Measurements from ENCODE around the gene FKBP8. TPM values are rescaled to one million over a fixed set of nuclear protein-coding genes. Genes with fewer than 3 reads are reported as not detected.
"Not testable (repeated sequence)": the region's sequence is repeated elsewhere in the genome, so short reads cannot be mapped to it uniquely, and the experiment has no call there.

The FKBP8 gene
- total RNA-seq = 100 to 1,000 TPM; 208 to 211 TPM

GRCh38 chr19:18542941-18543813 is at the start of gene FKBP8:
Gene FKBP8, minus strand, starts transcription at chr19:18543573. Its CDS starts 1,603 bp downstream, at chr19:18541970.
- Mint-ChIP-seq H3K36me3 (ENCODE audit: low read depth) (peaks cover 14% of the 10 kb centered on the region), H3K27me3 (no peaks in the 10 kb centered on the region), H3K9me3 (ENCODE audit: low read depth) (no peaks in the 10 kb centered on the region), H3K27ac (peak within 1 kb of the TSS; percentile 98), H3K4me3 (peak within 1 kb of the TSS; percentile 92), H3K4me1 (peaks cover 25% of the 10 kb centered on the region)
- intact Hi-C loops (cut with DNase I, micrococcal nuclease) = loop anchor here in 1 of 2 experiments (1.0 to 5.0 kb wide), 4 partner anchors 46 to 490 kb away; partner anchors contain the start of genes ARMC6, COPE, DDX49 and JUND
- POLR2A ChIA-PET = interaction anchor here (0.5 to 1.4 kb wide), 5 partner anchors 14 to 650 kb away, joined by 3 to 7 read pairs (median 4); partner anchors contain the start of genes ELL and KXD1
- peak; percentile 98 for DNase-seq
- peak; percentile 92 for ATAC-seq
- CTCF ChIA-PET = interaction anchor here (0.8 to 1.8 kb wide), 5 partner anchors 14 to 45 kb away, joined by 4 to 22 read pairs (median 4); partner anchors contain the start of gene KXD1

GRCh38 chr19:18592732-18593131 is 49.4 kb upstream of the FKBP8 start:
- peaks cover 30% of the 10 kb centered on the region for H3K4me1 Mint-ChIP-seq
- not testable (repeated sequence) for H3K27ac Mint-ChIP-seq

GRCh38 chr19:18591735-18592385 is 48.5 kb upstream of the FKBP8 start:
- Mint-ChIP-seq H3K4me3 (no peak overlapping the region), H3K27ac (no peak overlapping the region), H3K27me3 (peaks cover 3% of the 10 kb centered on the region), H3K9me3 (ENCODE audit: low read depth) (no peaks in the 10 kb centered on the region), H3K4me1 (peaks cover 32% of the 10 kb centered on the region), H3K36me3 (ENCODE audit: low read depth) (peaks cover 13% of the 10 kb centered on the region)
- ATAC-seq (no peak), DNase-seq (no peak)
- ChIA-PET CTCF (interaction anchor here (0.7 to 1.4 kb wide), 3 partner anchors 11 to 255 kb away, joined by 3 to 5 read pairs (median 5); no protein-coding TSS in a partner anchor), POLR2A (interaction anchor here (0.6 kb wide), 1 partner anchor 88 kb away, joined by 3 read pairs; no protein-coding TSS in a partner anchor)
- intact Hi-C loops (cut with DNase I, micrococcal nuclease) = loop anchor here (5.0 to 10.0 kb wide), 3 partner anchors 85 to 255 kb away; no protein-coding TSS in a partner anchor

More at GRCh38 chr19:18592732-18593131, 49.4 kb upstream of the FKBP8 start:
- H3K27me3 Mint-ChIP-seq; H3K4me3 Mint-ChIP-seq; H3K9me3 Mint-ChIP-seq (ENCODE audit: low read depth); DNase-seq; ATAC-seq: not testable (repeated sequence)
- CTCF ChIA-PET = interaction anchor here (0.6 to 1.4 kb wide), 9 partner anchors 35 to 371 kb away, joined by 3 to 5 read pairs (median 3); no protein-coding TSS in a partner anchor
- H3K36me3 Mint-ChIP-seq (ENCODE audit: low read depth) = peaks cover 13% of the 10 kb centered on the region
- intact Hi-C loops (cut with DNase I, micrococcal nuclease) = loop anchor here (5.0 to 10.0 kb wide), 3 partner anchors 85 to 255 kb away; no protein-coding TSS in a partner anchor
- POLR2A ChIA-PET = interaction anchor here (0.6 kb wide), 1 partner anchor 22 kb away, joined by 3 read pairs; no protein-coding TSS in a partner anchor

GRCh38 chr19:18590273-18591272 is 47.2 kb upstream of the FKBP8 start:
- ChIA-PET POLR2A (interaction anchor here (0.8 to 1.0 kb wide), 2 partner anchors 92 to 241 kb away, joined by 3 read pairs; partner anchors contain the start of gene UPF1), CTCF (interaction anchor here (0.5 to 1.1 kb wide), 4 partner anchors 68 to 445 kb away, joined by 3 to 7 read pairs (median 4); no protein-coding TSS in a partner anchor)
- Mint-ChIP-seq H3K4me1 (peaks cover 32% of the 10 kb centered on the region), H3K4me3 (peak overlapping the region; percentile 90), H3K36me3 (ENCODE audit: low read depth) (peaks cover 13% of the 10 kb centered on the region), H3K27ac (peak overlapping the region; percentile 47), H3K27me3 (peaks cover 2% of the 10 kb centered on the region), H3K9me3 (ENCODE audit: low read depth) (no peaks in the 10 kb centered on the region)
- intact Hi-C loops (cut with DNase I, micrococcal nuclease) = loop anchor here (5.0 to 10.0 kb wide), 3 partner anchors 87 to 257 kb away; no protein-coding TSS in a partner anchor
- ATAC-seq (no peak), DNase-seq (peak; percentile 41)

GRCh38 chr19:18589380-18590272 is 46.3 kb upstream of the FKBP8 start:
- DNase-seq = peak; percentile 89
- H3K27me3 Mint-ChIP-seq = no peaks in the 10 kb centered on the region
- intact Hi-C loops (cut with DNase I, micrococcal nuclease) = loop anchor here (1.0 to 10.0 kb wide), 17 partner anchors 18 to 603 kb away; partner anchors contain the start of genes COPE (in 2 of the 2), DDX49 (in 2 of the 2), ELL (in 2 of the 2) and ARMC6 (in 1 of the 2)
- H3K4me1 Mint-ChIP-seq = peaks cover 32% of the 10 kb centered on the region
- H3K9me3 Mint-ChIP-seq (ENCODE audit: low read depth) = no peaks in the 10 kb centered on the region
- H3K36me3 Mint-ChIP-seq (ENCODE audit: low read depth) = peaks cover 13% of the 10 kb centered on the region
- peak; percentile 69 for ATAC-seq
- ChIA-PET CTCF (interaction anchor here (0.5 to 3.6 kb wide), 12 partner anchors 12 to 446 kb away, joined by 3 to 21 read pairs (median 4); partner anchors contain the start of genes COPE, DDX49 and UBA52), POLR2A (interaction anchor here (0.6 to 2.1 kb wide), 7 partner anchors 18 to 330 kb away, joined by 3 to 11 read pairs (median 3); partner anchors contain the start of genes COPE, DDX49, JUND and KXD1)
- H3K4me3 Mint-ChIP-seq = peak overlapping the region; percentile 90
- peak overlapping the region; percentile 92 for H3K27ac Mint-ChIP-seq

GRCh38 chr19:18588611-18589379 is 45.4 kb upstream of the FKBP8 start, which contains the start of gene REX1BD:
Gene REX1BD, plus strand, starts transcription at chr19:18588798. Its CDS starts 4 bp downstream, at chr19:18588802.
- H3K4me3 Mint-ChIP-seq = peak within 1 kb of the TSS; percentile 90
- ChIA-PET POLR2A (interaction anchor here (0.6 to 2.1 kb wide), 7 partner anchors 17 to 331 kb away, joined by 3 to 11 read pairs (median 4); partner anchors contain the start of genes COPE, DDX49, JUND and KXD1), CTCF (interaction anchor here (0.5 to 3.6 kb wide), 14 partner anchors 11 to 482 kb away, joined by 3 to 21 read pairs (median 3); partner anchors contain the start of genes COPE, DDX49 and UBA52)
- no peaks in the 10 kb centered on the region for H3K27me3 Mint-ChIP-seq
- H3K9me3 Mint-ChIP-seq (ENCODE audit: low read depth) = no peaks in the 10 kb centered on the region
- intact Hi-C loops (cut with DNase I, micrococcal nuclease) = loop anchor here (1.0 to 5.0 kb wide), 14 partner anchors 17 to 604 kb away; partner anchors contain the start of genes COPE (in 2 of the 2), DDX49 (in 2 of the 2), ELL (in 2 of the 2) and UBA52 (in 2 of the 2)
- ATAC-seq (peak; percentile 81), DNase-seq (peak; percentile 91)
- peaks cover 31% of the 10 kb centered on the region for H3K4me1 Mint-ChIP-seq
- H3K36me3 Mint-ChIP-seq (ENCODE audit: low read depth) = peaks cover 13% of the 10 kb centered on the region
- H3K27ac Mint-ChIP-seq = peak within 1 kb of the TSS; percentile 92

- DNase-seq (no peak), ATAC-seq (peak; percentile 8)
- Mint-ChIP-seq H3K36me3 (ENCODE audit: low read depth) (peaks cover 13% of the 10 kb centered on the region), H3K4me1 (peaks cover 28% of the 10 kb centered on the region), H3K27ac (peak overlapping the region; percentile 90), H3K9me3 (ENCODE audit: low read depth) (no peaks in the 10 kb centered on the region), H3K27me3 (no peaks in the 10 kb centered on the region), H3K4me3 (peak overlapping the region; percentile 90)
- intact Hi-C loops (cut with DNase I, micrococcal nuclease) = loop anchor here (1.0 to 5.0 kb wide), 7 partner anchors 17 to 604 kb away; partner anchors contain the start of genes ARMC6 (in 1 of the 2), BORCS8 (in 1 of the 2), COPE (in 1 of the 2) and CRTC1 (in 1 of the 2)
- ChIA-PET CTCF (interaction anchor here (0.5 to 3.6 kb wide), 17 partner anchors 10 to 332 kb away, joined by 3 to 21 read pairs (median 3); partner anchors contain the start of genes COPE, DDX49 and UBA52), POLR2A (interaction anchor here (0.6 to 2.1 kb wide), 4 partner anchors 17 to 102 kb away, joined by 4 to 11 read pairs (median 6); partner anchors contain the start of genes KXD1 and UBA52)
These were observed 44.7 kb upstream of the FKBP8 start for GRCh38 chr19:18587962-18588610.
